Lower lobe of right lung (tissue), 2 donors: ENCODE data around the gene ZNF556. TPM values are rescaled to one million over a fixed set of nuclear protein-coding genes. Genes with fewer than 3 reads are reported as not detected.
"Not testable (repeated sequence)": the region's sequence is repeated elsewhere in the genome, so short reads cannot be mapped to it uniquely, and the experiment has no call there.

Experiments used
- ATAC-seq, 2 donors: fragments of 200-7000 bp; cut with Tn5 transposase; one replicate each; pipeline ENCODE4 v1.9.1; 2020 to 2022; ENCODE audit warnings: mild to moderate bottlenecking in 2 of 2, moderate library complexity in 2 of 2
- DNase-seq: peaks from one replicate; pipeline ENCODE4 v3.0.0-alpha.2; 2020
- H3K27ac ChIP-seq: fragments of 200-600 bp; one replicate; pipeline ENCODE4 v1.8.0; 2022
- H3K27me3 ChIP-seq: fragments of 200-600 bp; one replicate; pipeline ENCODE4 v1.8.0; 2022; ENCODE audit warnings: low read depth
- H3K36me3 ChIP-seq: fragments of 200-600 bp; one replicate; pipeline ENCODE4 v1.8.0; 2022; ENCODE audit warnings: mild to moderate bottlenecking
- H3K4me1 ChIP-seq: fragments of 200-600 bp; one replicate; pipeline ENCODE4 v1.8.0; 2022
- H3K4me3 ChIP-seq: fragments of 200-600 bp; one replicate; pipeline ENCODE4 v1.8.0; 2022; ENCODE audit warnings: mild to moderate bottlenecking
- H3K9me3 ChIP-seq: fragments of 200-600 bp; one replicate; pipeline ENCODE4 v1.8.0; 2022
- CTCF ChIP-seq: fragments of 200-600 bp; IDR thresholded peaks from one replicate; pipeline ENCODE4 v1.8.0; 2022; ENCODE audit warnings: antibody characterized with exemption, mild to moderate bottlenecking
- intact Hi-C: fragments of 100-400 bp; cut with DNase I; formaldehyde crosslinking; loops from one replicate; pipeline ENCODE4 v1.11.0; 2022
- total RNA-seq: library from RNA; stranded (reverse); fragmentation: NEBNext Ultra II Directional; extraction: Animal tissue kit (Norgen Biotek cat#: 25700); gene quantifications from one replicate; pipeline ENCODE4 v1.2.1, GENCODE V29; 2021
- donor health status: DM: no; HTN: yes; CAD: no; lungs with severe emphysema.

ZNF556 gene
- total RNA-seq, 1 donor from 2014 or later, result not detected

- TF ChIP-seq CTCF, result no peak
- no peaks in the 10 kb centered on the region for H3K36me3 ChIP-seq
- H3K4me1 ChIP-seq, result peaks cover 6% of the 10 kb centered on the region
- H3K27ac ChIP-seq, result no peak overlapping the region
- intact Hi-C loops, result no loop called here
- no peak for DNase-seq
- H3K27me3 ChIP-seq, result no peaks in the 10 kb centered on the region
- no peak for ATAC-seq
- H3K4me3 ChIP-seq, result no peak overlapping the region
- H3K9me3 ChIP-seq, result no peaks in the 10 kb centered on the region
Measured at GRCh38 chr19:2902590-2903218, 35.6 kb downstream of the ZNF556 start.

GRCh38 chr19:2903326-2903725, 36.2 kb downstream of the ZNF556 start:
- H3K36me3 ChIP-seq, H3K27ac ChIP-seq, H3K4me3 ChIP-seq, H3K27me3 ChIP-seq, DNase-seq, H3K9me3 ChIP-seq, ATAC-seq, intact Hi-C loops, H3K4me1 ChIP-seq: not testable (repeated sequence)

GRCh38 chr19:2905918-2906519, 38.9 kb downstream of the ZNF556 start:
- DNase-seq, result no peak
- Histone ChIP-seq H3K36me3 (no peaks in the 10 kb centered on the region), H3K9me3 (no peaks in the 10 kb centered on the region), H3K4me3 (no peak overlapping the region), H3K27ac (no peak overlapping the region), H3K27me3 (no peaks in the 10 kb centered on the region), H3K4me1 (peaks cover 6% of the 10 kb centered on the region)
- intact Hi-C loops, result no loop called here
- ATAC-seq, result no peak
- no peak for TF ChIP-seq CTCF

- TF ChIP-seq CTCF, result no peak
- Histone ChIP-seq H3K9me3 (no peaks in the 10 kb centered on the region), H3K36me3 (no peaks in the 10 kb centered on the region), H3K27ac (no peak overlapping the region), H3K27me3 (no peaks in the 10 kb centered on the region), H3K4me3 (no peak overlapping the region), H3K4me1 (peaks cover under 1% of the 10 kb centered on the region)
- ATAC-seq (no peak), DNase-seq (no peak)
- intact Hi-C loops, result no loop called here
Measured at GRCh38 chr19:2906631-2907195, 39.6 kb downstream of the ZNF556 start.

- DNase-seq (no peak), ATAC-seq (no peak)
- Histone ChIP-seq H3K4me3 (no peak overlapping the region), H3K27ac (no peak overlapping the region), H3K4me1 (no peaks in the 10 kb centered on the region), H3K9me3 (peaks cover 5% of the 10 kb centered on the region), H3K27me3 (no peaks in the 10 kb centered on the region), H3K36me3 (peaks cover 28% of the 10 kb centered on the region)
- intact Hi-C loops, result no loop called here
- no peak for TF ChIP-seq CTCF
Measured at GRCh38 chr19:2912306-2912705, 45.2 kb downstream of the ZNF556 start.
